KMS-11 (cell line): ENCODE measurements around the gene BEGAIN.

Source experiments
- H2AFZ ChIP-seq: fragments of 200-600 bp; sonication (generic); 2 replicates; pipeline ENCODE4 v1.6.1; 2016; ENCODE audit warnings: antibody characterized with exemption, mixed run types, low read depth
- H3K27ac ChIP-seq: fragments of 200-600 bp; sonication (generic); 2 replicates; pipeline ENCODE4 v1.6.1; 2016; ENCODE audit warnings: mild to moderate bottlenecking, mixed run types
- H3K27me3 ChIP-seq: fragments of 200-600 bp; sonication (generic); 2 replicates; pipeline ENCODE4 v1.6.1; 2017; ENCODE audit warnings: mild to moderate bottlenecking, low read depth, mixed run types, moderate library complexity; ENCODE audit not compliant: insufficient read depth
- H3K36me3 ChIP-seq: fragments of 200-600 bp; sonication (generic); 2 replicates; pipeline ENCODE4 v1.6.1; 2017; ENCODE audit warnings: mild to moderate bottlenecking, mixed run types; ENCODE audit not compliant: insufficient read depth
- H3K4me1 ChIP-seq: fragments of 200-600 bp; sonication (generic); 2 replicates; pipeline ENCODE4 v1.6.1; 2016; ENCODE audit warnings: mild to moderate bottlenecking, low read depth, mixed run types; ENCODE audit not compliant: poor library complexity, severe bottlenecking
- H3K4me2 ChIP-seq: fragments of 200-600 bp; sonication (generic); 2 replicates; pipeline ENCODE4 v1.7.0; 2016; ENCODE audit warnings: mild to moderate bottlenecking, mixed run types
- H3K4me3 ChIP-seq: fragments of 200-600 bp; sonication (generic); IDR thresholded peaks from 2 replicates; pipeline ENCODE4 v1.6.1; 2017; ENCODE audit warnings: low read depth, low read length, mixed read lengths; ENCODE audit not compliant: insufficient read depth
- H3K79me2 ChIP-seq: fragments of 200-600 bp; sonication (generic); 2 replicates; pipeline ENCODE4 v1.6.1; 2016; ENCODE audit warnings: low read depth, mixed run types; ENCODE audit not compliant: insufficient read depth
- H3K9ac ChIP-seq: fragments of 200-600 bp; sonication (generic); 2 replicates; pipeline ENCODE4 v1.6.1; 2016; ENCODE audit warnings: mild to moderate bottlenecking, mixed run types
- H4K20me1 ChIP-seq: fragments of 200-600 bp; sonication (generic); 2 replicates; pipeline ENCODE4 v1.6.1; 2016; ENCODE audit warnings: mild to moderate bottlenecking, mixed run types; ENCODE audit not compliant: insufficient read depth
- TF ChIP-seq, protein P1 (sequence below): fragments of 200-600 bp; sonication (generic); conservative IDR thresholded peaks from 2 replicates; pipeline ENCODE4 v1.6.1; 2017; ENCODE audit warnings: low read depth, mild to moderate bottlenecking, antibody characterized with exemption, low read length, moderate library complexity, mixed read lengths

BEGAIN gene

DNA sequence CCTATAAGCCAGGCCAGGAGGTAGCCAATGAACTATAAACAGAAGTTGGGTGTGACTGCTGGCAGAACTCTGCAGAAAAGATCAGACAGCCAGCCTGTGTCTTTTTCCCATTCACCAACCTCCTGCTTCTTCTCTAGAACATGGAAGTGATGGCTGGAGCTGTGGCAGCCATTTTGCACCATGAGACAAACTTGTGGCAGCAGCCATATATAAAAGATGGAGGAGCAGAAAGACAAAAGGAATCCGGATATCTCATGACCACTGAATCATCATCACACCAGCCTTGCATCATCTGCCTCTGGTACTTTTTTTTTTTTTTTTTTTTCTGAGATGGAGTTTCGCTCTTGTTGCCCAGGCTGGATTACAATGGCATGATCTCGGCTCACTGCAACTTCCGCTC, 8.7 kb downstream of the BEGAIN start:
- TF ChIP-seq, protein P1, sequence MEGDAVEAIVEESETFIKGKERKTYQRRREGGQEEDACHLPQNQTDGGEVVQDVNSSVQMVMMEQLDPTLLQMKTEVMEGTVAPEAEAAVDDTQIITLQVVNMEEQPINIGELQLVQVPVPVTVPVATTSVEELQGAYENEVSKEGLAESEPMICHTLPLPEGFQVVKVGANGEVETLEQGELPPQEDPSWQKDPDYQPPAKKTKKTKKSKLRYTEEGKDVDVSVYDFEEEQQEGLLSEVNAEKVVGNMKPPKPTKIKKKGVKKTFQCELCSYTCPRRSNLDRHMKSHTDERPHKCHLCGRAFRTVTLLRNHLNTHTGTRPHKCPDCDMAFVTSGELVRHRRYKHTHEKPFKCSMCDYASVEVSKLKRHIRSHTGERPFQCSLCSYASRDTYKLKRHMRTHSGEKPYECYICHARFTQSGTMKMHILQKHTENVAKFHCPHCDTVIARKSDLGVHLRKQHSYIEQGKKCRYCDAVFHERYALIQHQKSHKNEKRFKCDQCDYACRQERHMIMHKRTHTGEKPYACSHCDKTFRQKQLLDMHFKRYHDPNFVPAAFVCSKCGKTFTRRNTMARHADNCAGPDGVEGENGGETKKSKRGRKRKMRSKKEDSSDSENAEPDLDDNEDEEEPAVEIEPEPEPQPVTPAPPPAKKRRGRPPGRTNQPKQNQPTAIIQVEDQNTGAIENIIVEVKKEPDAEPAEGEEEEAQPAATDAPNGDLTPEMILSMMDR = no peak
- Histone ChIP-seq H3K4me2 (no peak overlapping the region), H4K20me1 (no peaks in the 10 kb centered on the region), H3K4me1 (no peaks in the 10 kb centered on the region), H3K9ac (no peak overlapping the region), H3K27me3 (peaks cover 5% of the 10 kb centered on the region; the same call in 1 of the 2 replicates), H3K36me3 (no peaks in the 10 kb centered on the region), H3K79me2 (no peaks in the 10 kb centered on the region), H2AFZ (no peak overlapping the region), H3K4me3 (no peak overlapping the region), H3K27ac (no peak overlapping the region)

DNA sequence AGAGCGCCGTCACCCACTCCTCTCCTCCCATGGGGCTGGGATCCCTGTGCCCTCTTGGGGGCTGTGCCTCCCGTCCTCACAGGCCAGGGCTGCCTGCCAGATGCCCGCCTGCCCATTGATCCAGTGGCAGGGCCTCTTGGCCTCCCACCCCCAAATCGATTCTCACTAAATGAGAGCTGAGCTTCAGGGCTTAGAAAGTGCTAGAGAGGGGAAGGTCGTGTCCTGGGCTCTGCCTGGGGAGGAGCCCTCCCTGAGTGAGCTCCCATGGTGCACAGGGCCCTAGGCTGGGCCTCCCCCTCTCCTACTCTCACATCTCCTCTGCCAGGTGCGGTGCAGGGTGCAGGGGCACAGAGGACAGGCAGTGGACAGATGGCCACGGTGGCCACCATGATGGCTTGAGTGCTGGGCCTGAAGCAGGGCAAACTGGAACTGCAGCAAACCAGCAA, 9.2 kb downstream of the BEGAIN start:
- Histone ChIP-seq H2AFZ (no peak overlapping the region), H3K36me3 (no peaks in the 10 kb centered on the region), H3K4me2 (no peak overlapping the region), H3K27me3 (peaks cover 5% of the 10 kb centered on the region; the same call in 1 of the 2 replicates), H3K9ac (no peak overlapping the region), H3K4me1 (no peaks in the 10 kb centered on the region), H3K4me3 (no peak overlapping the region), H3K27ac (no peak overlapping the region), H3K79me2 (no peaks in the 10 kb centered on the region), H4K20me1 (no peaks in the 10 kb centered on the region)
- TF ChIP-seq, protein P1 = no peak

DNA sequence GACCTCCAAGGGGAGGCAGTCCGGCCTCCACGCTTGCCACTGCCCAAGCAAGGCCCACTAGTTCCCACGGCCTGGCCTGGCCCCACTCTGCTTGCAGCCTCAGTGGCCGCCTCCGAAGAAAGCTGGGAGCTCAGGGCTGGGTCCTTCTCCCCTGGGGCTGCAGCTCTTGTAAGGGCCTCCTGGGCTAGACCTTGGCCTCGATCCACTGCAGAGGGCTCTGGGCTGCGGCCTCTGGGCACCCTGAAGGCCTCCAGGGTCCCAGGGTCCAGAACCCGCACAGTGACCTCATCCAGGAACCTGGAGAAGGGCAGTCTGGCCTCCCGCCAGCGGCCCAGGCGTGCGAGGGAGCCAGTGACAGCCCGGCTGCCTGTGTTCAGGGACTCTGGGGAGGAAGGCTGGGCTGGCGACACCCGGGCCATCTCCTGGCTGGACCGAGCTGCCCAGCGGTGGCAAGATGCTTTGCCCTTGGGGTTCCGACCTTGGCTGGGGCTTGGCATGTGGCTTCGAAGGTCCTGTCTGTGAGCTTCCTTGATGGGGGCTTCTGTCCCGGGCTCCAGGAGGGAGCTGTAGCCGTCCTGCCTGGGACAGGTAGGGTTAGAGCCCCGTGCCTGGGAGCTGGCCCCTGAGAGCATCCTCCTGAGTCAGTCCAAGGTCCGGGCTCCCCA, 9.8 kb downstream of the BEGAIN start:
- Histone ChIP-seq H3K79me2 (no peaks in the 10 kb centered on the region), H4K20me1 (no peaks in the 10 kb centered on the region), H3K36me3 (no peaks in the 10 kb centered on the region), H3K27ac (no peak overlapping the region), H2AFZ (no peak overlapping the region), H3K9ac (no peak overlapping the region), H3K4me1 (no peaks in the 10 kb centered on the region), H3K27me3 (peaks cover 5% of the 10 kb centered on the region; the same call in 1 of the 2 replicates), H3K4me2 (no peak overlapping the region), H3K4me3 (no peak overlapping the region)
- TF ChIP-seq, protein P1 = no peak

DNA sequence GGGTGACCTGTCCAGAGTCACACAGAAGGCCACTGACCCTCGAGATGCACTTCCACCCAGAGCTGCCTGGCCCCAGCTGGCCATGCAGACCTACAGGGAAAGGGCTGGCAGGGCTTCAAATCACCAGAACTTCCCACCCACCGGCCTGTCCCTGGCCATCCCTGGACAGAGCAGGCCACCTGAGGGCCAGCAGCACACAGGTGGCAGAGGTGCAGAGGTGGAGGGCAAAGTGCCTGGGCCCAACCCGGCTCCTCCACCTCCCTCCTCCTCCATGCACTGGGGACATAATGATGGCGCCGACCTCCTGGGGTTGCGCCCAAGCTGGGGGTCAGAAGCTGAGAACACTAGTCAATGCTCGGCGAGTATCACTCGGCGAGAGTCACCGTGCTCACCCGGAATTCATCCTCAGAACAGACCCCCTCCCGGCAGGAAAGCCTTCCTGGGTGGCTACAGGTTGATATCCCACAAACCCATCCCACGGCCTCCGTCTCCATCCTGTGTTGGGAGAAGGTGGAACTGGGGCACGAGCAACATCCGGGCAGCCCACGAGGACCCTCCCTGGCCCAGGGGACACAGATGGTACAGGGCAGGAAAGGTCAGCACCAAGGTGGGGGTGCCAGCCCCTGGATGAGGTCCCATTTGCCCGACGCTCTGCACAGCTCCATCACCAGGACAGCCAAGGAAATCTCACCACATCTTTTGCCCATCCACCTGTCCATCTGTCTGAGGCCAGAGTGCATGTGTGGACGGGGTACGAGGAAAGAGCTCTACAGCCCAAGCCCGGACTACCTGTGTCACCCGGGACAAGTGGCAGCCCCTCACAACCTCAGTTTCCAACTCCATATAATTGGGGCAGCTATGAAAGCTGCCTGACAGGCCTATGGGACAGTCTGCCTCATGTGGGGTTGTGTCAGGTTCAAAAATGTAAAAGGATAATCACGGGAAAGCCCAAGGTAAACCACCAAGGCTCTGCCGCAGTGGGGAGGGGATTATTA, 10.8 kb downstream of the BEGAIN start:
- H3K27me3 ChIP-seq = peaks cover 12% of the 10 kb centered on the region; the same call in 1 of the 2 replicates
- no peak overlapping the region for H2AFZ ChIP-seq
- H3K79me2 ChIP-seq = no peaks in the 10 kb centered on the region
- TF ChIP-seq, protein P1 = no peak
- no peaks in the 10 kb centered on the region for H3K4me1 ChIP-seq
- H3K36me3 ChIP-seq = no peaks in the 10 kb centered on the region
- H3K9ac ChIP-seq = no peak overlapping the region
- no peak overlapping the region for H3K27ac ChIP-seq
- H3K4me3 ChIP-seq = no peak overlapping the region
- no peaks in the 10 kb centered on the region for H4K20me1 ChIP-seq
- H3K4me2 ChIP-seq = no peak overlapping the region
